ENCODE measurements around the gene ARFIP1. TPM values are rescaled to one million over a fixed set of nuclear protein-coding genes. Genes with fewer than 3 reads are reported as not detected.

ARFIP1 gene
- polyA plus RNA-seq, 1 donor from 2014 or later: 35.1 TPM

GRCh38 chr4:152943672-152944071 is 163.9 kb downstream of the ARFIP1 start:
- Histone ChIP-seq H3F3A (ENCODE audit: insufficient read depth, low read length, poor library complexity, severe bottlenecking) (no peaks in the 10 kb centered on the region), H3K9me3 (ENCODE audit: low read length) (no peaks in the 10 kb centered on the region), H3K36me3 (ENCODE audit: insufficient read depth, low read length) (peaks cover 4% of the 10 kb centered on the region), H3K9ac (ENCODE audit: low read length) (no peak overlapping the region), H3K79me2 (replicated peaks; ENCODE audit: insufficient read depth, low read length) (peaks cover 6% of the 10 kb centered on the region), H4K20me1 (ENCODE audit: insufficient read depth) (peaks cover 3% of the 10 kb centered on the region), H3K4me2 (ENCODE audit: low read length) (no peak overlapping the region), H2AFZ (ENCODE audit: low read depth, low read length) (no peak overlapping the region), H3K4me3 (ENCODE audit: low read length) (no peak overlapping the region), H3K27ac (ENCODE audit: low read length) (no peak overlapping the region), H3K27me3 (ENCODE audit: insufficient read depth, low read depth, low read length) (peaks cover under 1% of the 10 kb centered on the region), H3K9me2 (ENCODE audit: insufficient read depth, low read length) (no peaks in the 10 kb centered on the region)
- no peak for TF ChIP-seq TAF1 (IDR thresholded peaks at IDR 0.05; ENCODE audit: low read depth)
- TF ChIP-seq EZH2 (IDR thresholded peaks at IDR 0.05; ENCODE audit: borderline replicate concordance, insufficient read depth, low read length, poor library complexity, severe bottlenecking): no peak
- TF ChIP-seq REST (IDR thresholded peaks at IDR 0.05; ENCODE audit: borderline replicate concordance): no peak
- TF ChIP-seq MXI1 (conservative IDR thresholded peaks at IDR 0.05; ENCODE audit: poor library complexity, severe bottlenecking): no peak
- TF ChIP-seq CTCF (IDR thresholded peaks at IDR 0.05; ENCODE audit: poor library complexity, severe bottlenecking): no peak
- no peak for TF ChIP-seq POLR2AphosphoS5 (IDR thresholded peaks at IDR 0.05)
- TF ChIP-seq RAD21 (conservative IDR thresholded peaks at IDR 0.05): no peak
- no peak for TF ChIP-seq EP300 (conservative IDR thresholded peaks at IDR 0.05; ENCODE audit: poor library complexity, severe bottlenecking)
- TF ChIP-seq SMC3 (conservative IDR thresholded peaks at IDR 0.05; ENCODE audit: poor library complexity): no peak

GRCh38 chr4:152944666-152945320 is 165.0 kb downstream of the ARFIP1 start:
- H3K9me3 ChIP-seq (ENCODE audit: low read length): no peaks in the 10 kb centered on the region
- TF ChIP-seq REST (IDR thresholded peaks at IDR 0.05; ENCODE audit: borderline replicate concordance) (no peak), CTCF (IDR thresholded peaks at IDR 0.05; ENCODE audit: poor library complexity, severe bottlenecking) (no peak), EP300 (conservative IDR thresholded peaks at IDR 0.05; ENCODE audit: poor library complexity, severe bottlenecking) (no peak), TAF1 (IDR thresholded peaks at IDR 0.05; ENCODE audit: low read depth) (no peak), POLR2AphosphoS5 (IDR thresholded peaks at IDR 0.05) (no peak), MXI1 (conservative IDR thresholded peaks at IDR 0.05; ENCODE audit: poor library complexity, severe bottlenecking) (no peak), RAD21 (conservative IDR thresholded peaks at IDR 0.05) (no peak)

More at GRCh38 chr4:152944666-152945320, 165.0 kb downstream of the ARFIP1 start:
- H3K9me2 ChIP-seq (ENCODE audit: insufficient read depth, low read length): no peaks in the 10 kb centered on the region
- no peak overlapping the region for H3K9ac ChIP-seq (ENCODE audit: low read length)
- no peaks in the 10 kb centered on the region for H3K27me3 ChIP-seq (ENCODE audit: insufficient read depth, low read depth, low read length)
- no peaks in the 10 kb centered on the region for H4K20me1 ChIP-seq (ENCODE audit: insufficient read depth)
- H3K4me2 ChIP-seq (ENCODE audit: low read length): no peak overlapping the region
- H3F3A ChIP-seq (ENCODE audit: insufficient read depth, low read length, poor library complexity, severe bottlenecking): no peaks in the 10 kb centered on the region
- H3K36me3 ChIP-seq (ENCODE audit: insufficient read depth, low read length): peaks cover 4% of the 10 kb centered on the region
- H2AFZ ChIP-seq (ENCODE audit: low read depth, low read length): no peak overlapping the region
- no peak overlapping the region for H3K27ac ChIP-seq (ENCODE audit: low read length)
- H3K79me2 ChIP-seq (replicated peaks; ENCODE audit: insufficient read depth, low read length): peaks cover 3% of the 10 kb centered on the region
- H3K4me3 ChIP-seq (ENCODE audit: low read length): no peak overlapping the region
